NCI-H146 (cell line): ENCODE data around the gene ROR1.
A peak's percentile ranks its signal among the peaks of the same experiment; 100 is the strongest.

Experiments used
- DNase-seq: peaks from one replicate; lab custom pipeline; 2025; lab: John Stamatoyannopoulos, UW

The ROR1 gene

GRCh38 chr1:63773815-63774616 is at the start of gene ROR1:
TSS of gene ROR1 (plus strand) at chr1:63774017.
- peak; percentile 43 for DNase-seq

GRCh38 chr1:63724375-63724899 is 49.4 kb upstream of the ROR1 start:
- DNase-seq: no peak

GRCh38 chr1:63728611-63729226 is 45.1 kb upstream of the ROR1 start:
- DNase-seq: no peak

GRCh38 chr1:63729227-63729620 is 44.6 kb upstream of the ROR1 start:
- DNase-seq: no peak

GRCh38 chr1:63730211-63730610 is 43.6 kb upstream of the ROR1 start:
- no peak for DNase-seq

GRCh38 chr1:63731117-63732043 is 42.4 kb upstream of the ROR1 start:
- DNase-seq: no peak

GRCh38 chr1:63732666-63733065 is 41.2 kb upstream of the ROR1 start:
- DNase-seq: no peak

GRCh38 chr1:63738772-63739171 is 35.0 kb upstream of the ROR1 start:
- DNase-seq: no peak

- no peak for DNase-seq
Observed at GRCh38 chr1:63739452-63739851, 34.4 kb upstream of the ROR1 start.

GRCh38 chr1:63740432-63740831 is 33.4 kb upstream of the ROR1 start:
- DNase-seq: no peak

- DNase-seq: no peak
Observed at GRCh38 chr1:63742526-63742925, 31.3 kb upstream of the ROR1 start.

- no peak for DNase-seq
Observed at GRCh38 chr1:63743781-63744180, 30.0 kb upstream of the ROR1 start.

GRCh38 chr1:63746129-63746864 is 27.5 kb upstream of the ROR1 start:
- DNase-seq: no peak

GRCh38 chr1:63747445-63747844 is 26.4 kb upstream of the ROR1 start:
- DNase-seq: no peak

- DNase-seq: no peak
Observed at GRCh38 chr1:63748046-63748580, 25.7 kb upstream of the ROR1 start.

GRCh38 chr1:63748641-63749040 is 25.2 kb upstream of the ROR1 start:
- no peak for DNase-seq

- no peak for DNase-seq
Observed at GRCh38 chr1:63750721-63751120, 23.1 kb upstream of the ROR1 start.

- DNase-seq: no peak
Observed at GRCh38 chr1:63752176-63752575, 21.6 kb upstream of the ROR1 start.

- DNase-seq: no peak
Observed at GRCh38 chr1:63753591-63753990, 20.2 kb upstream of the ROR1 start.

GRCh38 chr1:63756839-63757238 is 17.0 kb upstream of the ROR1 start:
- DNase-seq: no peak

- DNase-seq: no peak
Observed at GRCh38 chr1:63757334-63757733, 16.5 kb upstream of the ROR1 start.
